OCI-LY3 (cell line): Measurements from ENCODE around the gene SLC4A5.

Source experiments
- H2AFZ ChIP-seq: fragments of 200-600, 300-600 bp; shearing (Covaris generic); 2 replicates; pipeline ENCODE4 v1.6.0; 2014; ENCODE audit warnings: antibody characterized with exemption, low read depth, low read length
- H3K27ac ChIP-seq: fragments of 200-600, 300-600 bp; sonication (generic); 2 replicates; pipeline ENCODE4 v1.5.1; 2014; ENCODE audit warnings: mild to moderate bottlenecking, low read length, moderate library complexity, mixed read lengths
- H3K27me3 ChIP-seq: fragments of 200-600, 300-600 bp; sonication (generic); 2 replicates; pipeline ENCODE4 v1.6.1; 2014; ENCODE audit warnings: low read depth, low read length, mixed read lengths
- H3K36me3 ChIP-seq: fragments of 200-600, 300-600 bp; sonication (generic); replicated peaks from 2 replicates; pipeline ENCODE3; 2014; ENCODE audit warnings: low read depth, low read length, mixed read lengths
- H3K4me1 ChIP-seq: fragments of 300-600, 200-600 bp; sonication (generic); 2 replicates; pipeline ENCODE4 v1.6.1; 2014; ENCODE audit warnings: low read length, mixed read lengths
- H3K4me2 ChIP-seq: fragments of 200-600, 300-600 bp; sonication (generic); 2 replicates; pipeline ENCODE4 v1.6.1; 2014; ENCODE audit warnings: low read length, mixed read lengths
- H3K4me3 ChIP-seq: fragments of 300-600, 200-600 bp; sonication (generic); 2 replicates; pipeline ENCODE4 v1.5.1; 2014; ENCODE audit warnings: antibody characterized with exemption, mild to moderate bottlenecking, low read length, moderate library complexity
- H3K79me2 ChIP-seq: fragments of 300-600, 200-600 bp; shearing (Covaris generic); 2 replicates; pipeline ENCODE4 v1.6.1; 2014; ENCODE audit warnings: mild to moderate bottlenecking, low read length, mixed read lengths
- H3K9ac ChIP-seq: fragments of 300-600, 200-600 bp; shearing (Covaris generic); 2 replicates; pipeline ENCODE4 v1.6.0; 2014; ENCODE audit warnings: mild to moderate bottlenecking, low read length, moderate library complexity
- H3K9me3 ChIP-seq: fragments of 200-600, 300-600 bp; shearing (Covaris generic); 2 replicates; pipeline ENCODE4 v1.6.1; 2014; ENCODE audit warnings: low read length, mixed read lengths; ENCODE audit not compliant: insufficient read depth
- H4K20me1 ChIP-seq: fragments of 200-600, 300-600 bp; sonication (generic); 2 replicates; pipeline ENCODE4 v1.6.1; 2016; ENCODE audit warnings: low read length, mixed read lengths; ENCODE audit not compliant: insufficient read depth
- EZH2phosphoT487 ChIP-seq: fragments of 200-600 bp; shearing (Covaris generic); IDR thresholded peaks from 2 replicates; pipeline ENCODE4 v1.6.1; 2018; ENCODE audit warnings: antibody characterized with exemption, mixed run types, low read depth
- TF ChIP-seq, protein P1 (sequence below): fragments of 200-600, 300-600 bp; sonication (generic); IDR thresholded peaks from 2 replicates; pipeline ENCODE4 v1.5.1; 2014; ENCODE audit warnings: antibody characterized with exemption, low read length, low read depth

SLC4A5 gene

DNA sequence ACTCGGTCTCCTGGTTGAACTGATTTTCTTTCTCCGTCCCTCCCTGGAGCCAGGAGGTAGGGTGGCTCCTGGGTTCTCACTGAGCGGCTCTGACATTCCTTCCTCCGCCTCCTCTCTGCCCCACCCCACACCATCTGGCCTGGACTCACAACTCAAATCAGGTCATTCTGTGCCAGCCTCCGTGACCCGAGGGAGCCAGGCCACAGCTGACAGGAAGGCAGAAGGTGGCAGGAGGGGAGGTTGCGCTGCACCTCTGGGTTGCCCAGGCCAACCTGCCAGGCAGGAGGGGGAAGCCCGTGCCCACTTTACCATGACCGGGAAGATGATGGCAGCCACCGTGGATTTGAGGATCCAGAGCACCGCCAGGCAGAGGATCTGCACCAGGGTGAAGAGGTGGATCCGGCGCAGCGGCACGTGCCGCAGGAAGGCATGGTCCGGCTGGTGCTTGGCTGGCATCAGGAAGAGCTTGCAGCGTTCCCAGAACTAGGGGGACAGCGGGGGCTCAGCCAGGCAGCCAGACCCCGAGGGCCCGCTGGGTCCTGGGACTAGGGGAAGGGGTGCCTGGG lies 116.5 kb downstream of the SLC4A5 start:
- Histone ChIP-seq H3K4me3 (no peak overlapping the region), H4K20me1 (no peaks in the 10 kb centered on the region), H3K27me3 (no peaks in the 10 kb centered on the region), H2AFZ (no peak overlapping the region), H3K9me3 (no peaks in the 10 kb centered on the region), H3K36me3 (peaks cover 8% of the 10 kb centered on the region), H3K27ac (no peak overlapping the region), H3K4me2 (no peak overlapping the region), H3K79me2 (no peaks in the 10 kb centered on the region), H3K4me1 (no peaks in the 10 kb centered on the region), H3K9ac (no peak overlapping the region)
- no peak for TF ChIP-seq EZH2phosphoT487
- TF ChIP-seq, protein P1, sequence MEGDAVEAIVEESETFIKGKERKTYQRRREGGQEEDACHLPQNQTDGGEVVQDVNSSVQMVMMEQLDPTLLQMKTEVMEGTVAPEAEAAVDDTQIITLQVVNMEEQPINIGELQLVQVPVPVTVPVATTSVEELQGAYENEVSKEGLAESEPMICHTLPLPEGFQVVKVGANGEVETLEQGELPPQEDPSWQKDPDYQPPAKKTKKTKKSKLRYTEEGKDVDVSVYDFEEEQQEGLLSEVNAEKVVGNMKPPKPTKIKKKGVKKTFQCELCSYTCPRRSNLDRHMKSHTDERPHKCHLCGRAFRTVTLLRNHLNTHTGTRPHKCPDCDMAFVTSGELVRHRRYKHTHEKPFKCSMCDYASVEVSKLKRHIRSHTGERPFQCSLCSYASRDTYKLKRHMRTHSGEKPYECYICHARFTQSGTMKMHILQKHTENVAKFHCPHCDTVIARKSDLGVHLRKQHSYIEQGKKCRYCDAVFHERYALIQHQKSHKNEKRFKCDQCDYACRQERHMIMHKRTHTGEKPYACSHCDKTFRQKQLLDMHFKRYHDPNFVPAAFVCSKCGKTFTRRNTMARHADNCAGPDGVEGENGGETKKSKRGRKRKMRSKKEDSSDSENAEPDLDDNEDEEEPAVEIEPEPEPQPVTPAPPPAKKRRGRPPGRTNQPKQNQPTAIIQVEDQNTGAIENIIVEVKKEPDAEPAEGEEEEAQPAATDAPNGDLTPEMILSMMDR = no peak

DNA sequence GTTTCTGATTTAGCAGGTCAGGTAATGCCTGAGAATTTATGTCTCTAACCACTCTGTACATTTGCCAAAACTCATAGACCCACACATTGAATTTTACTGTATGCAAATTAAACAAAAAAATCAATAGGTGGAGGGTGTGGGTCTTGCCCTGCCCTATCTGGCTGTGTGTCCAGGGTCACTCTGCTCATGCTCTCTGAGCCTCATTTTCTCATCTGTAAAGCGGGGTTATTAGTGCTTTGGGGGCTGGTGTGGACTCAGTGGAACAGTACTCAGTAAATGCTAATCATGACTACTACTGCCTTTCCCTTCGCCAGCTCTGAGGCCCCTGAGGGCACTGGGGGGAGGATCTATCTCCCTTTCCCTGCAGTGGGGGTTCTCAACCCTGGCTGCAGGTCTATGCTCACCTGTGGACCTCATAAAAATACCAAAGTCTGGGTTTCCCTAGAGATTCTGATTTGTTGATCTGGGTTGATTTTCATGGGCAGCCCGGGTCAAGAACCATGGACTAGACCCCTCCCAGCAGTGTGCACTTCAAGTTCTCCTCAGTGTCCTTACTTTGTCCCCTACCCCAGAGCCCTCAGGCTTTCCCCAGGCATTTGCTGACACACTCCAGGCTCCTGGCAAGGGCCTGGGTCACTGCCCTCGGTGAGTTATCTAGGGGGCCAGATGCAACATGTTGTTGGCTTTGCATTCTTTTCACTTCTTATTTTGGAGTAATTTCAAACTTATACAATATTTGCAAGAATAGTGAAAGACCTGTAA lies 117.3 kb downstream of the SLC4A5 start:
- Histone ChIP-seq H3K36me3 (peaks cover 12% of the 10 kb centered on the region), H3K27ac (no peak overlapping the region), H3K79me2 (no peaks in the 10 kb centered on the region), H3K9me3 (no peaks in the 10 kb centered on the region), H3K9ac (no peak overlapping the region), H3K4me2 (no peak overlapping the region), H3K4me1 (no peaks in the 10 kb centered on the region), H3K27me3 (no peaks in the 10 kb centered on the region), H3K4me3 (no peak overlapping the region), H4K20me1 (no peaks in the 10 kb centered on the region), H2AFZ (no peak overlapping the region)
- TF ChIP-seq, protein P1 = no peak
- TF ChIP-seq EZH2phosphoT487 = no peak

DNA sequence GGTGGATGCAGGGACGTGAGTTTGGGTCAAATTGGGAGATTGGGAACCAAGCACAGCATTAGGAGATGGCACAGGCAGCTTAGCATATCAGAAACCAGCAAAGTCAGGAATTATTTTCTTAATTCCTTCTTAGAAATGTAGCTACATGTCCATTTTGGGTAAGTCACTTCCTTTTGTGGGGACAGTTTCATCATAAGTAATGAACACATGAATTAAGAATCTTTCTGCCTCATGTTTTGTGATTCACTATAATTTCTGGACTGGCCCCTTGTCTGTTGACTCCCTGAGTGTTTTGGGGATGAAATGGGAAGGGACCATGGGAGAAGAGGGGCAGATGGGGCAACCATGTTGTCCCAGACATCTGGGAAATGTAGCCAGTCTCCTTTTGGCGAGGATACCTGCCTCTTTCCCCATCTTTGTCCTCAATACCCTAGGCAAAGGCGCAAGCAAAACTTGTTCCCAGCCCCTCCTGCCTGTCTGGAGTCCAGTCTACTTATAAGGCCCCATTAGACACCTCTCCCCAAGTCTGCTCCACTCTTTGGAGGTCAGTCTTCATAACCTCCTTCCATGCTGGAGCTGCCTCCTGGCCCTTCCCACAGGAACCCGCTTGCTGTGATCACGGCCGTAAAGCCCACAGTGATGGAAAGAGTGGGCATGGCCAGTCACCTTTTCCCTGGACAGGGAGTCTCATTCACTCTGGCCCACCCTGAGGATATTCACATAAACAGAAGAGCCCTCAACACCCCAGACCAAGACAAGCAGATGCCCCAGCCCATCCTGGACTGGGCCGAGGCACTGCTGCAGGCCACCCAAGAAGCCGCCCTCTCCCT lies 119.1 kb downstream of the SLC4A5 start:
- no peaks in the 10 kb centered on the region for H3K9me3 ChIP-seq
- H3K27me3 ChIP-seq = no peaks in the 10 kb centered on the region
- H3K9ac ChIP-seq = no peak overlapping the region
- H2AFZ ChIP-seq = no peak overlapping the region
- no peaks in the 10 kb centered on the region for H3K4me1 ChIP-seq
- TF ChIP-seq EZH2phosphoT487 = no peak
- H3K4me3 ChIP-seq = no peak overlapping the region
- H4K20me1 ChIP-seq = peaks cover 2% of the 10 kb centered on the region; the same call in 1 of the 2 replicates
- no peaks in the 10 kb centered on the region for H3K79me2 ChIP-seq
- H3K27ac ChIP-seq = no peak overlapping the region
- peaks cover 22% of the 10 kb centered on the region for H3K36me3 ChIP-seq
- no peak overlapping the region for H3K4me2 ChIP-seq

DNA sequence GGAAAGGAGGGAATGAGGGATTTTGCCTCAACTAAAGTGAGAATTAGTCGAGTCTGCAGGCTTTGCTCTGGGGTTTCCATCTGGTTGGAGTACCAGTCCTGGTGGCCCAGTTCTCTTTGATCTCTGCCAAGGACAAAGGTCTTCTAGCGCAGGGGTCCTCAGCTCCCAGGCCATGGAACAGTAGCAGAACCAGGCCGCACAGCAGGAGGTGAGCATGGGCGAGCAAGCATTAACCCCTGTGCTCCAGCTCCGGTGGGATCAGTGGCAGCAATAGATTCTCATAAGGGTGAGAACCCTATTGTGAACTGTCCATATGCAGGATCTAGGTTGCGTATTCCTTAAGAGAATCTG lies 120.9 kb downstream of the SLC4A5 start:
- Histone ChIP-seq H3K4me1 (no peaks in the 10 kb centered on the region), H2AFZ (no peak overlapping the region), H3K4me3 (no peak overlapping the region), H3K9ac (no peak overlapping the region), H3K36me3 (peaks cover 33% of the 10 kb centered on the region), H3K4me2 (no peak overlapping the region), H3K9me3 (no peaks in the 10 kb centered on the region), H3K27me3 (no peaks in the 10 kb centered on the region), H4K20me1 (peaks cover 8% of the 10 kb centered on the region), H3K27ac (no peak overlapping the region), H3K79me2 (no peaks in the 10 kb centered on the region)
- TF ChIP-seq EZH2phosphoT487 = no peak
- TF ChIP-seq, protein P1 = no peak
